IMR-90 (cell line): ENCODE measurements around the gene TNNI2. TPM values are rescaled to one million over a fixed set of nuclear protein-coding genes. Genes with fewer than 3 reads are reported as not detected.

Experiments
- ATAC-seq: fragments of 200-7000 bp; cut with Tn5 transposase; 2 replicates; pipeline ENCODE4 v1.9.1; 2020; ENCODE audit warnings: low read depth, mild to moderate bottlenecking, moderate library complexity
- BruUV-seq: library from RNA; stranded (reverse); fragments of 400-500 nt; replicated peaks from 2 replicates; lab custom pipeline; 2021; lab: Mats Ljungman, UMichigan
- CTCF ChIA-PET: fragments of 300-600 bp; formaldehyde crosslinking; extraction: SDS; loops from one replicate; lab custom pipeline; 2021; ENCODE audit warnings: antibody characterized with exemption; lab: Yijun Ruan, JAX
- POLR2A ChIA-PET: fragments of 300-600 bp; sonication (Branson Sonifier 250); formaldehyde crosslinking; loops from one replicate; lab custom pipeline; 2022; ENCODE audit warnings: antibody characterized with exemption; ENCODE audit not compliant: unreplicated experiment; lab: Charles Lee
- DNase-seq: peaks from one replicate; pipeline ENCODE4 v3.0.0; 2013
- H2AFZ ChIP-seq: replicated peaks from 2 replicates; pipeline ENCODE3; 2013; ENCODE audit warnings: low read length, mild to moderate bottlenecking; ENCODE audit not compliant: poor library complexity
- H2AK5ac ChIP-seq: 2 replicates; pipeline ENCODE4 v1.6.1; 2013; ENCODE audit warnings: low read depth, low read length, inconsistent platforms
- H2AK9ac ChIP-seq: replicated peaks from 2 replicates; pipeline ENCODE3; 2013; ENCODE audit warnings: mild to moderate bottlenecking, low read depth, low read length, moderate library complexity; ENCODE audit not compliant: poor library complexity
- H2BK120ac ChIP-seq: 2 replicates; pipeline ENCODE4 v1.6.1; 2013; ENCODE audit warnings: low read depth, low read length, inconsistent platforms
- H2BK15ac ChIP-seq: 3 replicates; pipeline ENCODE4 v1.6.1; 2013; ENCODE audit warnings: low read depth, low read length, inconsistent platforms
- H2BK20ac ChIP-seq: 2 replicates; pipeline ENCODE4 v1.6.1; 2013; ENCODE audit warnings: low read depth, mild to moderate bottlenecking, inconsistent platforms, low read length, moderate library complexity
- H2BK5ac ChIP-seq: 2 replicates; pipeline ENCODE4 v1.6.1; 2013; ENCODE audit warnings: mild to moderate bottlenecking, low read depth, low read length, inconsistent platforms; ENCODE audit not compliant: poor library complexity, severe bottlenecking
- H3K14ac ChIP-seq: replicated peaks from 2 replicates; pipeline ENCODE4 v1.6.1; 2013; ENCODE audit warnings: low read depth, low read length, inconsistent platforms
- H3K18ac ChIP-seq: 2 replicates; pipeline ENCODE4 v1.6.1; 2013; ENCODE audit warnings: low read depth, low read length, control low read depth
- H3K23ac ChIP-seq: 2 replicates; pipeline ENCODE4 v1.6.1; 2013; ENCODE audit warnings: low read depth, low read length, inconsistent platforms
- H3K27ac ChIP-seq: 2 replicates; pipeline ENCODE4 v1.5.1; 2013; ENCODE audit warnings: mild to moderate bottlenecking, control low read depth, low read length; ENCODE audit not compliant: insufficient read depth
- H3K27me3 ChIP-seq: 2 replicates; pipeline ENCODE4 v1.6.1; 2013; ENCODE audit warnings: low read length; ENCODE audit not compliant: control insufficient read depth, insufficient read depth
- H3K36me3 ChIP-seq: 2 replicates; pipeline ENCODE4 v1.6.1; 2013; ENCODE audit warnings: low read length, mixed read lengths; ENCODE audit not compliant: control insufficient read depth, insufficient read depth
- H3K4ac ChIP-seq: 2 replicates; pipeline ENCODE4 v1.6.1; 2013; ENCODE audit warnings: low read depth, low read length, inconsistent platforms
- H3K4me1 ChIP-seq: 2 replicates; pipeline ENCODE4 v1.6.1; 2013; ENCODE audit warnings: low read length, mixed read lengths; ENCODE audit not compliant: control insufficient read depth, insufficient read depth
- H3K4me2 ChIP-seq: 2 replicates; pipeline ENCODE4 v1.6.1; 2013; ENCODE audit warnings: low read depth, mild to moderate bottlenecking, control low read depth, low read length, moderate library complexity
- H3K4me3 ChIP-seq: 2 replicates; pipeline ENCODE4 v1.5.1; 2013; ENCODE audit warnings: low read depth, mild to moderate bottlenecking, control low read depth, low read length, moderate library complexity; ENCODE audit not compliant: insufficient read depth
- H3K56ac ChIP-seq: 2 replicates; pipeline ENCODE4 v1.6.1; 2013; ENCODE audit warnings: low read length, inconsistent platforms; ENCODE audit not compliant: insufficient read depth; ENCODE audit errors: extremely low read depth
- H3K79me1 ChIP-seq, 2 experiments: 2 replicates each; pipeline ENCODE4 v1.6.1; 2013; ENCODE audit warnings: low read length in 2 of 2, inconsistent platforms in 1 of 2, low read depth in 1 of 2
- H3K9ac ChIP-seq: 2 replicates; pipeline ENCODE4 v1.6.1; 2013; ENCODE audit warnings: low read depth, low read length, control low read depth
- H3K9me1 ChIP-seq: 2 replicates; pipeline ENCODE4 v1.6.1; 2013; ENCODE audit warnings: low read length, inconsistent platforms; ENCODE audit not compliant: insufficient read depth
- H3K9me3 ChIP-seq: 2 replicates; pipeline ENCODE4 v1.6.1; 2013; ENCODE audit warnings: low read length; ENCODE audit not compliant: control insufficient read depth, insufficient read depth
- H4K20me1 ChIP-seq: 2 replicates; pipeline ENCODE4 v1.6.1; 2013; ENCODE audit warnings: low read length, inconsistent platforms; ENCODE audit not compliant: insufficient read depth
- H4K5ac ChIP-seq: 2 replicates; pipeline ENCODE4 v1.6.1; 2013; ENCODE audit warnings: mild to moderate bottlenecking, low read depth, low read length, control low read depth
- H4K8ac ChIP-seq, 2 experiments: 2 replicates each; pipeline ENCODE4 v1.6.1; 2013; ENCODE audit warnings: low read depth in 2 of 2, low read length in 2 of 2, control low read depth in 1 of 2, inconsistent platforms in 1 of 2
- H4K91ac ChIP-seq: 2 replicates; pipeline ENCODE4 v1.6.1; 2013; ENCODE audit warnings: low read depth, low read length, inconsistent platforms; ENCODE audit not compliant: insufficient read depth
- BHLHE40 ChIP-seq: fragments of 150-350 bp; IDR thresholded peaks from 2 replicates; pipeline ENCODE4 v1.6.1; 2016; ENCODE audit warnings: mild to moderate bottlenecking, low read depth, low read length
- CEBPB ChIP-seq: IDR thresholded peaks from 2 replicates; pipeline ENCODE4 v1.6.1; 2012; ENCODE audit warnings: low read depth, low read length, improper control_type of control experiment
- CHD1 ChIP-seq: IDR thresholded peaks from 2 replicates; pipeline ENCODE4 v1.6.1; 2012; ENCODE audit warnings: low read depth, low read length, improper control_type of control experiment
- CTCF ChIP-seq: conservative IDR thresholded peaks from 2 replicates; pipeline ENCODE4 v1.5.1; 2012; ENCODE audit warnings: mild to moderate bottlenecking, low read depth, low read length, improper control_type of control experiment
- ELK1 ChIP-seq: fragments of 150-350 bp; IDR thresholded peaks from 2 replicates; pipeline ENCODE4 v1.6.1; 2016; ENCODE audit warnings: low read depth, mild to moderate bottlenecking, low read length, moderate library complexity, borderline replicate concordance
- FOS ChIP-seq: fragments of 150-350 bp; IDR thresholded peaks from 2 replicates; pipeline ENCODE4 v1.6.1; 2016; ENCODE audit warnings: low read depth, low read length
- MAFK ChIP-seq: IDR thresholded peaks from 2 replicates; pipeline ENCODE4 v1.6.1; 2012; ENCODE audit warnings: low read depth, low read length, improper control_type of control experiment
- MAZ ChIP-seq: IDR thresholded peaks from 2 replicates; pipeline ENCODE4 v1.6.1; 2012; ENCODE audit warnings: low read depth, mild to moderate bottlenecking, low read length, improper control_type of control experiment, moderate library complexity, borderline replicate concordance
- MXI1 ChIP-seq: IDR thresholded peaks from 2 replicates; pipeline ENCODE4 v1.6.1; 2012; ENCODE audit warnings: low read depth, mild to moderate bottlenecking, low read length, moderate library complexity, borderline replicate concordance
- NFE2L2 ChIP-seq: fragments of 150-350 bp; IDR thresholded peaks from 2 replicates; pipeline ENCODE4 v1.6.1; 2016; ENCODE audit warnings: low read depth, mild to moderate bottlenecking, low read length
- POLR2A ChIP-seq: IDR thresholded peaks from 2 replicates; pipeline ENCODE4 v1.6.1; 2012; ENCODE audit warnings: mild to moderate bottlenecking, low read depth, low read length
- RAD21 ChIP-seq: IDR thresholded peaks from 2 replicates; pipeline ENCODE4 v1.6.1; 2012; ENCODE audit warnings: low read length, improper control_type of control experiment
- RCOR1 ChIP-seq: IDR thresholded peaks from 2 replicates; pipeline ENCODE4 v1.6.1; 2012; ENCODE audit warnings: mild to moderate bottlenecking, low read length, improper control_type of control experiment; ENCODE audit not compliant: insufficient replicate concordance
- RFX5 ChIP-seq: IDR thresholded peaks from 2 replicates; pipeline ENCODE4 v1.8.0; 2012; ENCODE audit warnings: low read depth, mild to moderate bottlenecking, low read length, moderate library complexity
- SMC3 ChIP-seq: fragments of 150-350 bp; IDR thresholded peaks from 2 replicates; pipeline ENCODE4 v1.6.1; 2016; ENCODE audit warnings: low read depth, mild to moderate bottlenecking, antibody characterized with exemption, low read length, moderate library complexity
- USF2 ChIP-seq: fragments of 150-350 bp; IDR thresholded peaks from 2 replicates; pipeline ENCODE4 v1.6.1; 2017; ENCODE audit warnings: mild to moderate bottlenecking, antibody characterized with exemption, low read length, low read depth
- WGBS, 2 experiments: methylation state at CpG; one replicate each; pipeline versions ENCODE4 v1.1.5 to v1.1.7; 2013; ENCODE audit warnings: missing lambda C conversion rate in 2 of 2; ENCODE audit not compliant: insufficient read length in 1 of 2; ENCODE audit errors: extremely low coverage in 2 of 2; 5-methylcytosine and 5-hydroxymethylcytosine counted together
- dilution Hi-C: fragments of 300-500 bp; cut with HindIII; formaldehyde crosslinking; loops from one replicate; pipeline ENCODE4 v1.14.3; 2018; ENCODE audit warnings: low sequenced_read_pairs; ENCODE audit not compliant: unreplicated experiment
- in situ Hi-C: fragments of 300-500 bp; cut with MboI; formaldehyde crosslinking; loops from 3 replicates; pipeline ENCODE4 v1.14.3; 2019; ENCODE audit warnings: low sequenced_read_pairs, inconsistent platforms, mixed read lengths
- intact Hi-C: fragments of 100-400 bp; cut with micrococcal nuclease; formaldehyde crosslinking; loops from 2 replicates; pipeline ENCODE4 v1.10.0; 2022
- polyA plus RNA-seq, 3 experiments: library from polyadenylated mRNA; depleted of rRNA; stranded (reverse); fragments of >200 nt; gene quantifications; 2 replicates each; pipeline ENCODE4 v1.2.3, GENCODE V29; 2012; ENCODE audit warnings: low replicate concordance in 1 of 3
- total RNA-seq: library from RNA; depleted of rRNA; stranded (reverse); fragments of >200 nt; gene quantifications from 2 replicates; pipeline ENCODE4 v1.2.3, GENCODE V29; 2012

Gene TNNI2
- total and polyA plus RNA-seq, 2 of the 4 experiments (the other 2 are of a cell fraction): not detected

- H3K4me1 ChIP-seq: no peaks in the 10 kb centered on the region
- H3K9me3 ChIP-seq: no peaks in the 10 kb centered on the region
- TF ChIP-seq USF2 (no peak), ELK1 (no peak), SMC3 (no peak), NFE2L2 (no peak), MXI1 (no peak), CEBPB (no peak), CTCF (no peak), RAD21 (no peak), MAFK (no peak), RCOR1 (no peak), BHLHE40 (no peak), POLR2A (no peak), CHD1 (no peak), RFX5 (no peak), MAZ (no peak), FOS (no peak)
- H3K79me1 ChIP-seq: no peaks in the 10 kb centered on the region
- H2AK9ac ChIP-seq: no peak overlapping the region
- no peak overlapping the region for H3K23ac ChIP-seq
- 79% methylated on average over 4 of the region's 5 CpGs; no CpG with 5 or more reads in 1 of the 2 experiments for WGBS, 2 experiments
- no peak overlapping the region for H2BK15ac ChIP-seq
- in situ Hi-C loops: loop anchor here (5.0 kb wide), 1 partner anchor 268 kb away; no protein-coding TSS in a partner anchor
- no peak for ATAC-seq
- CTCF ChIA-PET: no interaction called here
- no peak for DNase-seq
- H3K14ac ChIP-seq: no peak overlapping the region
- H2AK5ac ChIP-seq: no peak overlapping the region
- no peak overlapping the region for H2BK120ac ChIP-seq
- H3K18ac ChIP-seq: no peak overlapping the region
- POLR2A ChIA-PET: no interaction called here
- dilution Hi-C loops: no loop called here
- intact Hi-C loops: no loop called here
- no peak overlapping the region for H3K4me2 ChIP-seq
- H2BK20ac ChIP-seq: no peak overlapping the region
- H3K4me3 ChIP-seq: no peak overlapping the region
- H3K56ac ChIP-seq: no peak overlapping the region
- H3K4ac ChIP-seq: no peak overlapping the region
- no peak overlapping the region for H4K91ac ChIP-seq
- no peaks in the 10 kb centered on the region for H3K9me1 ChIP-seq
- H2BK5ac ChIP-seq: no peak overlapping the region
- no peak overlapping the region for H2AFZ ChIP-seq
- BruUV-seq: no TSS peak
- no peak overlapping the region for H3K9ac ChIP-seq
- H3K27me3 ChIP-seq: peaks cover 28% of the 10 kb centered on the region
- H3K27ac ChIP-seq: no peak overlapping the region
- H3K36me3 ChIP-seq: no peaks in the 10 kb centered on the region
- H4K20me1 ChIP-seq: no peaks in the 10 kb centered on the region
- no peak overlapping the region for H4K8ac ChIP-seq
- no peak overlapping the region for H4K5ac ChIP-seq
Measured at GRCh38 chr11:1884303-1884700, 45.5 kb downstream of the TNNI2 start.
